ENCODE data around the gene PATJ.
"Not testable (repeated sequence)": the region's sequence is repeated elsewhere in the genome, so short reads cannot be mapped to it uniquely, and the experiment has no call there.

PATJ gene

GRCh38 chr1:62181532-62181931 is 439.3 kb downstream of the PATJ start:
- no peak for DNase-seq

- DNase-seq: peak; percentile 18 to 64
These were observed 439.9 kb downstream of the PATJ start for GRCh38 chr1:62182157-62182556.

GRCh38 chr1:62183164-62184020 is 441.1 kb downstream of the PATJ start:
- DNase-seq: peak; percentile 82 to 87

- no peak for DNase-seq
These were observed 442.1 kb downstream of the PATJ start for GRCh38 chr1:62184336-62184735.

GRCh38 chr1:62185233-62185632 is 443.0 kb downstream of the PATJ start:
- DNase-seq: not testable (repeated sequence)

- no peak for DNase-seq
These were observed 443.4 kb downstream of the PATJ start for GRCh38 chr1:62185677-62186076.

- no peak for DNase-seq
These were observed 445.3 kb downstream of the PATJ start for GRCh38 chr1:62187548-62187947.

- no peak for DNase-seq
These were observed 445.8 kb downstream of the PATJ start for GRCh38 chr1:62188111-62188510.

GRCh38 chr1:62194651-62195544 is 452.6 kb downstream of the PATJ start, which contains the start of gene L1TD1:
TSS of gene L1TD1 (plus strand) at chr1:62194849. CDS start at chr1:62206629, 11,780 bp downstream.
- DNase-seq: no peak

GRCh38 chr1:62196086-62196690 is 453.9 kb downstream of the PATJ start:
- DNase-seq: no peak

- no peak for DNase-seq
These were observed 455.9 kb downstream of the PATJ start for GRCh38 chr1:62198069-62198780.

- no peak for DNase-seq
These were observed 456.5 kb downstream of the PATJ start for GRCh38 chr1:62198781-62199125.

- DNase-seq: no peak
These were observed 464.9 kb downstream of the PATJ start for GRCh38 chr1:62207187-62207586.

- DNase-seq: no peak
These were observed 465.8 kb downstream of the PATJ start for GRCh38 chr1:62208087-62208486.

- no peak for DNase-seq
These were observed 466.7 kb downstream of the PATJ start for GRCh38 chr1:62208970-62209369.

GRCh38 chr1:62209931-62210595 is 467.8 kb downstream of the PATJ start:
- no peak for DNase-seq

GRCh38 chr1:62210960-62211359 is 468.7 kb downstream of the PATJ start:
- peak in 1 of 2 experiments; percentile 3 for DNase-seq

GRCh38 chr1:62212411-62212810 is 470.1 kb downstream of the PATJ start:
- DNase-seq: no peak

- no peak for DNase-seq
These were observed 471.0 kb downstream of the PATJ start for GRCh38 chr1:62213075-62213914.

GRCh38 chr1:62218604-62219003 is 476.3 kb downstream of the PATJ start:
- DNase-seq: no peak

GRCh38 chr1:62220456-62220855 is 478.2 kb downstream of the PATJ start:
- not testable (repeated sequence) for DNase-seq
